Muscle of arm (tissue), 12 donors: Measurements from ENCODE around the gene MAGI1. TPM values are rescaled to one million over a fixed set of nuclear protein-coding genes. Genes with fewer than 3 reads are reported as not detected.

Source experiments
- DNase-seq: peaks from one replicate; pipeline ENCODE4 v3.0.0-alpha.2; 2013
- polyA plus RNA-seq, 12 donors: library from polyadenylated mRNA; unstranded; fragments of 120-200 nt; gene quantifications; one replicate each; pipeline ENCODE4 v1.2.1, GENCODE V29; 2013; ENCODE audit not compliant: insufficient read length in 12 of 12

MAGI1 gene
- polyA plus RNA-seq, 12 donors, result 10.7 to 34.9 (median 14.0) TPM; not detected in 1

GRCh38 chr3:65946438-65946837, 92.3 kb downstream of the MAGI1 start:
- no peak for DNase-seq

DNA sequence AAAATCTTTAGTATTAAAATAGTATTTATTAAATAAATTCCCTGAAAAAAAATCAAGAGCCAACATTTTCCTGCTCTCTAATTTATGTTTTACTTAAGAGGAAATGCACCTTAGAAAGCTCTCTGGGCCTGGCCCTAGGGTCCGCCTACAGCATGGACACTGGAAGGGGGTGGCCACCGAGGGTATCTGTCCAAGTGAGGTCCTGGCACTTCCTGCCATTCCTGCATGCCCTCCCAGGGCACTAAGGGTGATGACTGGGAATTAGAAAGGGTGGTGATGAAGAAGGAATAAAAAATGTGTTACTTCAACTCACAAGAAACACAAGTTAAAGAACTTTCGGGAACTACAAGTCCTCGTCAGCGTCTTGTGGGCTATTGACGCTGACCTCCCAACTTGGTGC, 92.8 kb downstream of the MAGI1 start:
- no peak for DNase-seq

DNA sequence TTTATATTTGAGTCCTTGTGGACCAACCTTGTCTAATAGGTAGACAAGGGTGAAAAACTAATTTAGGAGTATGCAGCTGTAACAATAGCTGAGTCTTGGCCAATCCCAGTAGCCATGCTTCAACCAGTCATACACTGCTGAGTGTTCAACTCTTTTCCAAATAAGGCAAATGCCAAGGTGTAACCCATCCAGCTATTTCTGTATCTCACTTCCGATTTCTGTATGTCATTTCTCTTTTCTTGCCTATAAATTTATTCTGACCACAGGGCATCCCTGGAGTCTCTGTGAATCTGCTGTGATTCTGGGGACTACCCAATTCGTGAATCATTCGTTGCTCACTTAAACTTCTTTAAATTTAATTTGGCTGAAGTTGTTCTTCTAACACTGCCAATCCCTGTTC, 93.2 kb downstream of the MAGI1 start:
- DNase-seq, result no peak

- DNase-seq, result no peak
Measured at GRCh38 chr3:65944252-65944651, 94.5 kb downstream of the MAGI1 start.

- DNase-seq, result no peak
Measured at GRCh38 chr3:65939801-65940246, 98.9 kb downstream of the MAGI1 start.

DNA sequence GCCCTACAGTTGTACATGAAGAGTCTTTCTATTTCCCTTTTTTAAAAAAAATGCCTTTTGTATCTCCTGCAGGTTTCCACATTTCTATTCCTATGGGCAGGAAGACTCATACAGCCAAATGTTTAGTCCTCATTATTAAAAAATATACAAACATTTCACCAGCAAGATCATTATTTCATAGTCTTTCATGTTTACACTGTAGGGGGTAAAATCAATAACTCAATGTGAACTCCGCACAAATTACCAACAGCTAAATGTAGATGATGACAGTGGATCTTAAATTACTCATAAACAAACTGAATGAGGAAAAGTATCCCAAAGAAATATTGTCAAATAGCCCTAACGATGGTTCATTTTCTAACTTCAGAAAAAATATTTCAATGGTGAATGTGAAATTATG, 99.5 kb downstream of the MAGI1 start:
- DNase-seq, result no peak

- no peak for DNase-seq
Measured at GRCh38 chr3:65938676-65939075, 100.0 kb downstream of the MAGI1 start.

DNA sequence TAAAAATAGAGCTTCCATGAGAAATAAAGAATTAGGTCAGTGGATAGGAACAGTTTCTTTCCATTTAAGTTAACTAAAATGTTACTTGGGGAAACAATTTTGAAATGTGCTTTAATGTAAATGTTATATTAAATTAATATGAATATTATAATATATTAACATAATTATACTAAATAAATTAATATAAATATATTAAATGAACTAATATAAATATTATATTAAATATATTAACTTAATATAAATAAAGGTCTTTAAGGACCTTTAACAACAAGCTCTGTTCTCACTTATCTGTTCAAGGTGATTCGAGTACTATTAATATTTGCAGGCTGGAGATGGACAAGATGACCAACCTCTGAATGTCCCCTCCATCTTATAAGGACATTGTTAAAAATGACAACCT, 100.6 kb downstream of the MAGI1 start:
- no peak for DNase-seq

DNA sequence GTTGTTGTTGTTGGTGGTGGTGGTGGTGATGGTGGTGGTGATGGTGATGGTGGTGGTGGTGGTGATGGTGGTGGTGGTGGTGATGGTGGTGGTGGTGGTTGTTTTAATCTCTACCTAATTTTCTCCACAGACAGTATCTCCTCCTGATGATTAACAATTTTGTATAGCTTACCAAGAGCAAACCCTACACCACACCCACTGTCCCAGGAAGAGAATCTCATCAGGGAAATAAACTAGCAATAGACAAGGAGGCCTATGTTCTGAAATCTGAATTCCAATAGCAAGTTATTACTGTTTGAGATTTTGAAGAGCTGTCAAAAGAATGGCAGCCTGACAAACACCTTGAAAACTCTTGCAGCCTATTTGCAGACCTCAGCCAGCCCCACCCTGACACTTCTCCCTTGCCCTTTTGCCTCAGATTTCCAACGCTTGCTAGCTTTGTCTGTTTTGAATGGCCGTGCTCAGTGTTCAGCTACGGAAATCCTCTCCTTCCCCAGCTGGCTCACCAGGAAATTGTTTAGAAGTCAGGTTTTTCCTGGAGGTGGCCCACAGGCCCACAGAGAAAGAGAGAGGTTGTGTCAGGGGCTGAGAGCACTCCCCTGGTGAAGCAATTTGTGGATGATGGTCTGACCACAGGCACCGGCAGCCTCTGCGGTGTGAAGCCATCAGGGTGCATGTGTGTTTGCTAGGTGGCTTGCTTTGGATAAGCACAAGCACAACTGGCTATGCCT, 101.6 kb downstream of the MAGI1 start:
- DNase-seq, result no peak

- no peak for DNase-seq
Measured at GRCh38 chr3:65935724-65936123, 103.0 kb downstream of the MAGI1 start.

DNA sequence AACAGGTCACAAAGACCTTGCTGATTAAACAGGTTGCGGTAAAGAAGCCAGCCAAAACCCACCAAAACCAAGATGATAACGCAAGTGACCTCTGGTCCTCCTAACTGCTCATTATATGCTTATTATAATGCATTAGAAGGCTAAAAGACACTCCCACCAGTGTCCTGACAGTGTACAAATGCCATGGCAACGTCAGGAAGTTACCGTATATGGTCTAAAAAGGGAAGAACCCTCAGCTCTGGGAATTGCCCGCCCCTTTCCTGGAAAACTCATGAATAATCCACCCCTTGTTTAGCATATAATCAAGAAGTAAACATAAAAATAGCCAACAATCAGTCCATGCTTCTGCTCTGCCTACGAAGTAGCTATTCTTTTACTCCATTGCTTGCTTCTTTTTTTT, 108.1 kb downstream of the MAGI1 start:
- DNase-seq, result no peak

DNA sequence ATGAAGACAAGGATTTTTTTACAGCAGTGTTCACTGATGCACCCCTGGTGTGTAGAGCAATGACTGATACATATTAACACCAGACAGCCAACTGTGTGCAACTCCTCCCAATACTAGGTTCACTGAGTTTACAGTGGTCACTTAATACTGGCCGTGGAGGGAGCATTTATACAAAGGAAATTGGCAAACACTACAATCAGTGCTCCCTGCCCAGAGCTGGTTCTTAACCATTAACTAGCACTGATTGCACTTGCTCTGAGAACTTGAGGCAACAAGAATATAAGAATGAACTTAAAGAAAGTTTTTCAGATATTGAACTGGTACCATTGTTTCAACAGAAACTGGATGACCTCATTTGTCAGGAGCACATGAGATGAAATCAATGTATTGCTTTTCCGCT, 110.6 kb downstream of the MAGI1 start:
- DNase-seq, result no peak

DNA sequence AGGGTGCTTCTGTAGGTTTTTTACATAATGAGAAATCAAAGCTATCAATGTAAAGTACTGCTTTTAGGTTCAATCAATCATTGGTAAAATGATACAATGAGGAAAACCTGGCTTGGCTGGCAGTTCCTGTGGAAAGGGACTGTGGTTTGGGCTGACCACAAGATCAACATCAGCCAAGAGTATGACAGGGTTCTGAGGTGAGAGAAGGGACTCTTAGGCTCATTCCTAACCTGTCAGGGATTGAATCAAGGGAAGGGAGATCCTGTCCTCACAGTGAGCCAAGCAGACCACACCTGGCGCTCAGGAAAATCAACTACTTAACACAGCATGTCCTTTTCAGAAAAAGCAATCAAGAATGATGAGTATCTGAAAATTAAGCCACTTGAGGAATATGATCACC, 111.1 kb downstream of the MAGI1 start:
- DNase-seq, result no peak

DNA sequence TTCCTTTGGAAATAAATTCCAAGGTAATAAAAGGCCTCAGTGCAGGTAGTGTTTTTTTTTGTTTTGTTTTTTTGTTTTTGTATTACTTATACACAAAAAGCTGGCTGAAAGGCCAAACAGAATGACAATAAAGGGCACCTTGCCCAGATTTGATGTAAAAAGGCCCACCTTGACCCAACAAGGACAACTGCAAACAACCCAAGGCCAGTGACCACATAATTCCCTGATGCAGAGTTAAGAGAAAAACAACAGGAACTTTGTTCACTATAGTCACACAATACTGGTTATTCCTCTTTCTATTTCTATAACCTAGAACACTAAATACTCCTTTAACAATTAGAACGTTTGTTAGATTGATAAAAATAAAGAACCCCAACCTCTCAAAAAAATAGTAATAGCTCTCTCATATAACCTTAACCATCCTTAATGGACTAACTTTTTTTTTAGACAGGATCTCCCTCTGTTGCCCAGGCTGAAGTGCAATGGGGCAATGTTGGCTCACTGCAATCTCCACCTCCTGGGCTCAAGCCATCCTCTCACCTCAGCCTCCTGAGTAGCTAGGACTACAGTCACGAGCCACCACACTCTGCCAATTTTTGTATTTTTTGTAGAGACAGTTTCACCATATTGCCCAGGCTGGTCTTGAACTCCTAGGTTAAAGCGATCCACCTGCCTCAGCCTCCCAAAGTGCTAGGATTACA, 113.3 kb downstream of the MAGI1 start:
- no peak for DNase-seq

DNA sequence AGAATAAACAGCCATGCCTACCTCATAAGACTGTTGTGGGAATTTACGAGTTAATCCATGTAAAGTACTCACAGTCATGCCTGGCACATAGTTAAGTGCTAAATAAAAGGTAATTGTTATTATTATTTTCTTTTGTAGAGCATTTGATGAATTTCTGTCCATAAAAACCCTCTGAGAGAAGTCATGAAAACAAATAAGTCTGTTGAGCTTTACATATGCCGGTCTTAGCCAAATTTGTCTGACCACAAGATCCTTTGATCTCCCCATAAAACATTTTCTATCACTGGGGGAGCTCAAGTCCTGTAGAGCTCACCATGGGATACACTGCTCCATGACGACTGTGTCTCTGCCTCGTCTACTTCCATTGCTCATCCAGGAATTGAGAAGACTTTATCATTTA, 114.0 kb downstream of the MAGI1 start:
- no peak for DNase-seq

DNA sequence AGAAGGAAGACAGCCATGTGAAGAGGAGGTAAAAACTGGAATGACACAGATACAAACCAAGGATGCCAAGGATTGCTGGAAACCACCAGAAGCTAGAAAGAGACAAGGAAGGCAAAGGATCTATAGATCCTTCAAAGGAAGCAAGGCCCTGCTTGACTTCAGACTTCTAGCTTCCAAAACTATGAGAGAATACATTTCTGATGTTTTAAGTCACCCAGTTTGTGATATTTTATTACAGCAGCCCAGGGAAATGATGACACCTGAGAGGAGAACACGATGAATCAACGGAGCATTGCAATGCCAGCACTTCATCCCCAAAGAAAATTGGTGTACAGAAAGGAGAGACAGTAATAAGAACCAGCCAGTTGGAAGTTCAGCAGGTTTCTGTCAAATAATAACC, 116.3 kb downstream of the MAGI1 start:
- DNase-seq, result no peak

- no peak for DNase-seq
Measured at GRCh38 chr3:65919826-65920225, 118.9 kb downstream of the MAGI1 start.

DNA sequence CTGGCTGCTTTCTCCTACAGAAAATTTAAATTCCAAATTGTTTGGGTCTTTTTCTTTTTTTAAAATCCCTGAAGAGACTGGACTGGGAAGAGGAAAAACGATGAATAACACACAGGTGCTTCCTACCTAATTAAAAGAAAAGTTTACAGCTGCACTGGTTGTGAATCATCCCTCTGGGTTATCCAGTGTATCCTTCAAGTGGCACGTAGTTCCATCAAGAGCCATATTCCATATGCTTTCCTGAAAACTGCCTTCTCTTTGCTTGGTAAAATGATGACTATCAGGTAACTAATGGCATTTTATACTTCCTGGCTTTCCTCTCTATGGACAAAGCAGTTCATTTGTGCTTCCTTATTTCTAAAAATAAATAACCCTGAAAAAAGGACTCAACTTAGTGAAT, 123.2 kb downstream of the MAGI1 start:
- no peak for DNase-seq

DNA sequence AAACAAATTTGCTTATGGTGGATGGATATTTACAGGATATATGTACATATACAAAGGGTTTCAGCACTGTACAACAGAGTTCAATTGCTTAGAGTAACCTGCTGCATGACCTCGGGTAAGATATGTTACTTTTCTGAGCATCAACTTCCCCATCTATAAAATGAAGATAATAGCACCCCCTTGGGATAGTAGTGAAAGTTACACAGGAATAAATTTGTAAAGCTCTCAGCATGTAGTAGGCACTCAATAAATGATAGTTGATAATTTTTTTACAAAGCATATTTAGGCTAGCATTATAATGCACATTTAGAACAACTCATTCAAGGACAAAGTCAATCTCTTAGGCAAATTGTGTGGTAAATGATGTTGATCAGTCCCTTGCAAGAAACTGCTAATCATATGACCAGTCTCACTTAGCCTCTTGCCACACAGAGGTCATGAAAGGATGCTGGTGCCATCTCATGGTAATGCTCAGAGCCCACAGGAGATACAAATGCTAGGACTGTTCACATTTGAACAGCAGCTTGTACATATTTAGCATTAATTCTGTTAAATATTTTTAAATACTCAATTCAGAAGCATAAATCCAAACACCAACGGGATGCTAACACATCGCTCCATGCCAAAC, 123.9 kb downstream of the MAGI1 start:
- DNase-seq, result no peak

DNA sequence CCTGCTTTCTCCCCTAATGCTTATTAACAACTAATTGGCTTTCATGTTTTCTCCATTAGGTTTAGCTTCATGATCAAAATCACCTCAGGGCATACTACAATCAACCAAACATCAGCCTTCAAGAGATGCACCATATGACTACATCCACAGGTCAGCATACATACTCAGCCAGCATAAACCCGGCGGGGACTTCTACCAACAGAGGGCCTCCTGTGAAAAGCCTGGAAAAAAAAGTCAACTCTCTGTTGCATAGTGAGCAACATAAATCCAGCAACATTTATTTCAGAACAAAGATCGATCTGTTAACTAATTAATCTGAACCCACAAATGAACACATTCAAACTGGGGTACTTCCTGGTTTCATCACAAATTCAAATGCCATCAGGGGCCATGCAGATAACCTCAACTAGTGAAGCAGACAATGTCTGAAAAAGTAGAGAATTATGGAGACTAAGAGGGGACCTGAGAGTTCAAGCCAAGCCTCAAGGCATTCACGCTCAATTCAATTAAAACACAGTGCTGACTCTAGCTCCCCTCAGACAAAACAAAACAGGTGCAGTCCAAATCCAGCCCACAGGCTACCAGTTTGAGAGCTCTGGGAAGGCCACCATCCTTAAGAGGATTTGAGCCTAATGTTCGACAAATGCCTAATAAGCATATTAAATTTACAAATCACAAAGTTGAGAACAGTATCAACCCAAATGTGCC, 124.5 kb downstream of the MAGI1 start:
- DNase-seq, result no peak

DNA sequence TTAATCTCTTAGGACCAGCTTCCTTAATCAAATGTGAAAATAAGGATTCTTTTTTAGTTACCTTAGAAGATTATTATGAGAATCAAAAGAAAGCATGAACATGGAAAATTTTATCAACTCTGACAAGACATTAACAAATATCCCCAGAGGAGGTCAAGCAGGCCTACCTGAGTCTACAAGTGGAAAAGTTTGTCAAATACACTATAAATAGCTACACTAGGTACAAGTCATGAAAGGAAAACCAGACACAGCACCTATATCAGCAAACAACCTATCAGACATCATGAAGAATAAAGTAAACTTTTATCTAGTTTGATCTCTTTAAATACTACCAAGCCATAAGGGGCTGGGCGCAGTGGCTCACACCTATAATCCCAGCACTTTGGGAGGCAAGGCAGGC, 126.1 kb downstream of the MAGI1 start:
- no peak for DNase-seq

DNA sequence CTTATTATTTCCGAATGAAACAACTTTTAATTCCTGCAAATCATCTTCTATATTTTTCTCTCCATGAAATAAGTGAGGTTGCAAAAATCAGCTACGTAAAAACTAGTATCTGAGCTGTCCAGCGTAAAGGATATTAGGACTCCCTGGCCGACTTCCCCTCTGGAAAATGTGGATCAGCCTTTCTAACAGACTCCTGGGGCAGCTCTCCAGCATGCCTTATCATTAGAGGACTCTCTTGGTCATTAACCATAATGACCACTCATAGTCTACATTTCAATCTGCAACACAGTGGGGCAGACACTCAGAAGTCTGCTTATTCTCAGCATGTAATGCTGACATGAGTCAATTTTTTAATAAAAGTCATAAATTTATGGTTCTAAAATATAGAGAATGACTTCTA, 130.1 kb downstream of the MAGI1 start:
- DNase-seq, result no peak
